NCI-H146 treated with DMSO at 0.1 percent for 48 hours (cell line): ENCODE results near the gene MRPL23.

Experiments
- DNase-seq: peaks from one replicate; lab custom pipeline; 2025; ENCODE audit not compliant: unreplicated experiment; lab: John Stamatoyannopoulos, UW

The MRPL23 gene

GRCh38 chr11:1920909-1921573 lies 26.1 kb upstream of the MRPL23 start:
- no peak for DNase-seq

- DNase-seq, result no peak
Observed at GRCh38 chr11:1921574-1922141, 25.5 kb upstream of the MRPL23 start.

- DNase-seq, result no peak
Observed at GRCh38 chr11:1922481-1923081, 24.6 kb upstream of the MRPL23 start.

GRCh38 chr11:1923201-1923956 lies 23.8 kb upstream of the MRPL23 start:
- no peak for DNase-seq

GRCh38 chr11:1924181-1924580 lies 23.0 kb upstream of the MRPL23 start:
- DNase-seq, result no peak

GRCh38 chr11:1924646-1925372 lies 22.3 kb upstream of the MRPL23 start:
- DNase-seq, result no peak

- no peak for DNase-seq
Observed at GRCh38 chr11:1925373-1926155, 21.6 kb upstream of the MRPL23 start.

GRCh38 chr11:1926156-1927025 lies 20.7 kb upstream of the MRPL23 start:
- DNase-seq, result no peak

GRCh38 chr11:1927026-1927847 lies 19.9 kb upstream of the MRPL23 start:
- DNase-seq, result no peak

- DNase-seq, result no peak
Observed at GRCh38 chr11:1927848-1928469, 19.2 kb upstream of the MRPL23 start.

GRCh38 chr11:1928470-1928890 lies 18.7 kb upstream of the MRPL23 start:
- DNase-seq, result no peak

GRCh38 chr11:1928891-1929541 lies 18.1 kb upstream of the MRPL23 start:
- no peak for DNase-seq

GRCh38 chr11:1929621-1930461 lies 17.3 kb upstream of the MRPL23 start:
- no peak for DNase-seq

GRCh38 chr11:1930462-1930830 lies 16.7 kb upstream of the MRPL23 start:
- no peak for DNase-seq

GRCh38 chr11:1931341-1932104 lies 15.6 kb upstream of the MRPL23 start:
- DNase-seq, result no peak

- no peak for DNase-seq
Observed at GRCh38 chr11:1932105-1932480, 15.0 kb upstream of the MRPL23 start.
